Measurements from ENCODE around the gene METTL1. TPM values are rescaled to one million over a fixed set of nuclear protein-coding genes. Genes with fewer than 3 reads are reported as not detected.
A peak's percentile ranks its signal among the peaks of the same experiment; 100 is the strongest.

The METTL1 gene
- total and polyA plus RNA-seq, 7 experiments from 2014 or later: 11.8 to 30.9 (median 16.0) TPM

DNA sequence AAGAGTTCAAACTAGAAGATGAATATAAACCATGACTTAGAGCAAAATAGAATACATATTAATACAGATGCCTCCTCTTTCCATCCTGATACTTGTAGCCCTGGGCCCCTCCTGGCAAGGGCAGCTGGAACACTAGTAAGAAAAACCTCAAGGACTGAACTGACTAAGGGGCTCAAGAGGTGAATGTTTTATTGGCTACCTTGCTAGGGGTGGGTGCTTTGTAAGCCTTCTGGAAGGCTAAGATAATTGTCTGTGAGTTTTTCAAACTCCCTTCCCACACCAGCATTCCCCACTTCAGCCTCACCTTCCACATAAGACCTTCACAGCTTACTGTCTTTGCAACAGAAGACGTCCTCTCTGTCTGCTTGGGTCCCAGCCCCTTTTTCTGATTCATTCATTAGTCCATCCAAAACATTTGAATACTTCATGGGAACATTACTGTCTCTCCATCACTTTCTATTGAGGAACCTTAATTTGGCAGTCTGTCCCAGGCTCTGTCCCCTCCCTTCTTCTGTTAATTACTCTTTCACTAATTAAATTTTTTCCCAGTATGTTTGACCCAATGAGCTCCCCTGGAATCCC lies 18.1 kb downstream of the METTL1 start:
- Mint-ChIP-seq H3K9me3 (peaks cover 0 to 2% (median 0%) of the 10 kb centered on the region in 11 donors), H3K4me3 (peak overlapping the region; percentile 82 to 99 (median 93)), H3K27me3 (peaks cover 0 to 2% (median 0%) of the 10 kb centered on the region in 5 donors), H3K27ac (peak overlapping the region; percentile 86 to 99 (median 93)), H3K36me3 (peaks cover 3 to 31% (median 7%) of the 10 kb centered on the region in 5 donors), H3K4me1 (peaks cover 40 to 67% (median 62%) of the 10 kb centered on the region in 7 donors)
- Histone ChIP-seq H3K4me3 (ENCODE audit: low read length) (peak overlapping the region; percentile 56), H3K27ac (ENCODE audit: low read depth, low read length) (peak overlapping the region; percentile 85), H3K9me3 (ENCODE audit: control insufficient read depth in 2 of 3, low read length in 3 of 3) (no peaks in the 10 kb centered on the region), H3K4me1 (ENCODE audit: control insufficient read depth in 2 of 2, insufficient read depth in 2 of 2, low read length in 2 of 2) (peaks cover 35 to 43% of the 10 kb centered on the region in 2 donors), H3K36me3 (ENCODE audit: control insufficient read depth in 2 of 3, insufficient read depth in 3 of 3, low read length in 3 of 3) (peaks cover 0 to 20% (median 0%) of the 10 kb centered on the region in 3 experiments), H3K27me3 (ENCODE audit: control insufficient read depth in 2 of 2, insufficient read depth in 2 of 2, low read length in 2 of 2) (no peaks in the 10 kb centered on the region)
- no peak for DNase-seq
- intact Hi-C loops (cut with micrococcal nuclease): loop anchor here (2.0 to 10.0 kb wide), 9 partner anchors 13 to 1929 kb away; partner anchors contain the start of genes ARHGAP9 (in 1 of the 2), CTDSP2 (in 1 of the 2), DNAJC14 (in 1 of the 2) and NAB2 (in 1 of the 2)
- no peak for ATAC-seq
- ChIA-PET POLR2A (interaction anchor here (0.6 to 3.3 kb wide), 4 partner anchors 9 to 283 kb away, joined by 3 to 17 read pairs (median 6); partner anchors contain the start of gene TSPAN31), CTCF (interaction anchor here (0.6 to 1.0 kb wide), 3 partner anchors 11 to 145 kb away, joined by 3 read pairs; no protein-coding TSS in a partner anchor)

DNA sequence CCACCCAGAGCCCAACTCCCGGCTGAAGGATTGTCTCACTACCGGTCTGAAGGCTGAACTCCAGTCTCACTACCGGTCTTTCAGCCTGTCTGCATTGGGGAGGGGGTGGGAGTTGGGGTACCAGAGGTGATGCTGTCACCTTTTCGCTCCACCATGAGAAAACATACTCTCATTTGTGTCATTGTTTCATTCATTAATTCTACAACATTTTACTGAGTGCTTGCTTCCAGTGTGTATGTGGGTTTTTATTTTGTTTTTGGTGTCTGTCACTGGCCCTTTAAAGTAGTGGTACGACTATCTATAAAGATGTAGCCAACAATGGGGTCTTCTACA lies 19.3 kb downstream of the METTL1 start:
- ChIA-PET CTCF (interaction anchor here (0.8 kb wide), 1 partner anchor 167 kb away, joined by 3 read pairs; no protein-coding TSS in a partner anchor), POLR2A (interaction anchor here (0.9 to 1.0 kb wide), 3 partner anchors 8 to 59 kb away, joined by 3 to 9 read pairs (median 4); partner anchors contain the start of gene OS9)
- Mint-ChIP-seq H3K4me1 (peaks cover 36 to 60% (median 58%) of the 10 kb centered on the region in 7 donors), H3K27ac (peak overlapping the region; percentile 86 to 99 (median 93)), H3K36me3 (peaks cover 3 to 27% (median 4%) of the 10 kb centered on the region in 5 donors), H3K9me3 (no peaks in the 10 kb centered on the region), H3K4me3 (peak overlapping the region; percentile 82 to 98 (median 92)), H3K27me3 (peaks cover 0 to 2% (median 0%) of the 10 kb centered on the region in 5 donors)
- intact Hi-C loops (cut with micrococcal nuclease): loop anchor here (1.0 to 10.0 kb wide), 16 partner anchors 8 to 1928 kb away; partner anchors contain the start of genes ATP23 (in 2 of the 2), DDIT3 (in 2 of the 2), TSFM (in 2 of the 2) and ARHGAP9 (in 1 of the 2)
- Histone ChIP-seq H3K36me3 (ENCODE audit: control insufficient read depth in 2 of 3, insufficient read depth in 3 of 3, low read length in 3 of 3) (peaks cover 0 to 13% (median 5%) of the 10 kb centered on the region in 3 experiments), H3K4me3 (ENCODE audit: low read length) (peak overlapping the region; percentile 19), H3K9me3 (ENCODE audit: control insufficient read depth in 2 of 3, low read length in 3 of 3) (no peaks in the 10 kb centered on the region), H3K27ac (ENCODE audit: low read depth, low read length) (peak overlapping the region; percentile 85), H3K4me1 (ENCODE audit: control insufficient read depth in 2 of 2, insufficient read depth in 2 of 2, low read length in 2 of 2) (peaks cover 35 to 43% of the 10 kb centered on the region in 2 donors), H3K27me3 (ENCODE audit: control insufficient read depth in 2 of 2, insufficient read depth in 2 of 2, low read length in 2 of 2) (no peaks in the 10 kb centered on the region)
- no peak for ATAC-seq
- DNase-seq: no peak

GRCh38 chr12:57751788-57752667 lies 19.9 kb downstream of the METTL1 start, which contains the start of gene CDK4:
CDK4 (minus strand) TSS chr12:57752310; CDS start chr12:57751717, 593 bp downstream.
- ChIA-PET CTCF (interaction anchor here (0.8 kb wide), 1 partner anchor 167 kb away, joined by 3 read pairs; no protein-coding TSS in a partner anchor), POLR2A (interaction anchor here (0.8 to 1.0 kb wide), 4 partner anchors 9 to 58 kb away, joined by 3 to 9 read pairs (median 4); partner anchors contain the start of gene OS9)
- H3K27ac Mint-ChIP-seq: peak within 1 kb of the TSS; percentile 86 to 99 (median 93)
- no peaks in the 10 kb centered on the region for H3K9me3 ChIP-seq (ENCODE audit: control insufficient read depth in 2 of 3, low read length in 3 of 3)
- DNase-seq (peak; percentile 92 to 100 (median 99)), ATAC-seq (peak; percentile 89)
- H3K36me3 Mint-ChIP-seq: peaks cover 3 to 27% (median 7%) of the 10 kb centered on the region in 5 donors
- H3K4me1 ChIP-seq (ENCODE audit: control insufficient read depth in 2 of 2, insufficient read depth in 2 of 2, low read length in 2 of 2): peaks cover 32 to 42% of the 10 kb centered on the region in 2 donors
- peaks cover 0 to 18% (median 5%) of the 10 kb centered on the region in 3 experiments for H3K36me3 ChIP-seq (ENCODE audit: control insufficient read depth in 2 of 3, insufficient read depth in 3 of 3, low read length in 3 of 3)
- peak within 1 kb of the TSS; percentile 82 to 98 (median 92) for H3K4me3 Mint-ChIP-seq
- peak within 1 kb of the TSS; percentile 90 for H3K27ac ChIP-seq (ENCODE audit: low read depth, low read length)
- no peaks in the 10 kb centered on the region for H3K9me3 Mint-ChIP-seq
- intact Hi-C loops (cut with micrococcal nuclease): loop anchor here (1.0 to 10.0 kb wide), 16 partner anchors 8 to 1927 kb away; partner anchors contain the start of genes ATP23 (in 2 of the 2), DDIT3 (in 2 of the 2), TSFM (in 2 of the 2) and ARHGAP9 (in 1 of the 2)
- H3K4me1 Mint-ChIP-seq: peaks cover 35 to 62% (median 59%) of the 10 kb centered on the region in 7 donors
- peak within 1 kb of the TSS; percentile 79 for H3K4me3 ChIP-seq (ENCODE audit: low read length)
- H3K27me3 ChIP-seq (ENCODE audit: control insufficient read depth in 2 of 2, insufficient read depth in 2 of 2, low read length in 2 of 2): no peaks in the 10 kb centered on the region
- peaks cover 0 to 2% (median 0%) of the 10 kb centered on the region in 5 donors for H3K27me3 Mint-ChIP-seq

- Mint-ChIP-seq H3K27ac (peak overlapping the region; percentile 86 to 99 (median 93)), H3K9me3 (no peaks in the 10 kb centered on the region), H3K36me3 (peaks cover 3 to 22% (median 4%) of the 10 kb centered on the region in 5 donors), H3K4me1 (peaks cover 28 to 61% (median 54%) of the 10 kb centered on the region in 7 donors), H3K27me3 (no peaks in the 10 kb centered on the region), H3K4me3 (peak overlapping the region; percentile 82 to 98 (median 92))
- intact Hi-C loops (cut with micrococcal nuclease): loop anchor here (5.0 to 10.0 kb wide), 6 partner anchors 274 to 1927 kb away; partner anchors contain the start of genes ARHGAP9 (in 1 of the 2), DNAJC14 (in 1 of the 2), NAB2 (in 1 of the 2) and PRIM1 (in 1 of the 2)
- DNase-seq (no peak), ATAC-seq (no peak)
- Histone ChIP-seq H3K4me1 (ENCODE audit: control insufficient read depth in 2 of 2, insufficient read depth in 2 of 2, low read length in 2 of 2) (peaks cover 27 to 36% of the 10 kb centered on the region in 2 donors), H3K36me3 (ENCODE audit: control insufficient read depth in 2 of 3, insufficient read depth in 3 of 3, low read length in 3 of 3) (peaks cover 0 to 22% (median 5%) of the 10 kb centered on the region in 3 experiments), H3K27ac (ENCODE audit: low read depth, low read length) (peak overlapping the region; percentile 90), H3K9me3 (ENCODE audit: control insufficient read depth in 2 of 3, low read length in 3 of 3) (no peaks in the 10 kb centered on the region), H3K4me3 (ENCODE audit: low read length) (peak overlapping the region; percentile 79), H3K27me3 (ENCODE audit: control insufficient read depth in 2 of 2, insufficient read depth in 2 of 2, low read length in 2 of 2) (no peaks in the 10 kb centered on the region)
- CTCF ChIA-PET: no interaction called here
- POLR2A ChIA-PET: interaction anchor here (0.8 to 1.6 kb wide), 2 partner anchors 14 to 146 kb away, joined by 3 to 4 read pairs; partner anchors contain the start of gene DTX3
Measured at GRCh38 chr12:57751432-57751787, 20.5 kb downstream of the METTL1 start.

- Mint-ChIP-seq H3K27me3 (no peaks in the 10 kb centered on the region), H3K36me3 (peaks cover 3 to 20% (median 4%) of the 10 kb centered on the region in 5 donors), H3K9me3 (no peaks in the 10 kb centered on the region), H3K27ac (peak overlapping the region; percentile 86 to 99 (median 93)), H3K4me3 (peak overlapping the region; percentile 82 to 98 (median 92)), H3K4me1 (peaks cover 31 to 63% (median 55%) of the 10 kb centered on the region in 7 donors)
- peak overlapping the region; percentile 79 for H3K4me3 ChIP-seq (ENCODE audit: low read length)
- H3K36me3 ChIP-seq (ENCODE audit: control insufficient read depth in 2 of 3, insufficient read depth in 3 of 3, low read length in 3 of 3): peaks cover 0 to 22% (median 5%) of the 10 kb centered on the region in 3 experiments
- DNase-seq (no peak), ATAC-seq (no peak)
- CTCF ChIA-PET: interaction anchor here (1.2 to 1.5 kb wide), 2 partner anchors 9 to 10 kb away, joined by 3 to 4 read pairs; no protein-coding TSS in a partner anchor
- peaks cover 23 to 33% of the 10 kb centered on the region in 2 donors for H3K4me1 ChIP-seq (ENCODE audit: control insufficient read depth in 2 of 2, insufficient read depth in 2 of 2, low read length in 2 of 2)
- H3K9me3 ChIP-seq (ENCODE audit: control insufficient read depth in 2 of 3, low read length in 3 of 3): no peaks in the 10 kb centered on the region
- H3K27me3 ChIP-seq (ENCODE audit: control insufficient read depth in 2 of 2, insufficient read depth in 2 of 2, low read length in 2 of 2): no peaks in the 10 kb centered on the region
- POLR2A ChIA-PET: interaction anchor here (0.6 to 1.6 kb wide), 3 partner anchors 9 to 146 kb away, joined by 3 to 5 read pairs (median 4); partner anchors contain the start of gene DTX3
- intact Hi-C loops (cut with micrococcal nuclease): loop anchor here (5.0 to 10.0 kb wide), 6 partner anchors 273 to 1926 kb away; partner anchors contain the start of genes ARHGAP9 (in 1 of the 2), DNAJC14 (in 1 of the 2), NAB2 (in 1 of the 2) and PRIM1 (in 1 of the 2)
- H3K27ac ChIP-seq (ENCODE audit: low read depth, low read length): peak overlapping the region; percentile 90
Measured at GRCh38 chr12:57750561-57751431, 21.1 kb downstream of the METTL1 start.

Measured in naive thymus-derived CD4-positive, alpha-beta T cell (primary cell).